Omental fat pad (tissue), 4 donors: Measurements from ENCODE around the gene VWA8. TPM values are rescaled to one million over a fixed set of nuclear protein-coding genes. Genes with fewer than 3 reads are reported as not detected.

ENCODE experiments used
- ATAC-seq: fragments of 150-250 bp; one replicate; pipeline ENCODE4 v1.9.1; 2016; ENCODE audit warnings: mild to moderate bottlenecking, moderate library complexity; ENCODE audit not compliant: low FRiP score
- DNase-seq: peaks from one replicate; pipeline ENCODE4 v3.0.0-alpha.2; 2019; ENCODE audit warnings: low spot score
- total RNA-seq, 4 donors: library from RNA; depleted of rRNA; stranded (reverse); fragments of >200 nt; gene quantifications; one replicate each; pipeline ENCODE4 v1.1.0, GENCODE V29; 2016
- TF ChIP-seq, protein P1 (sequence below), 3 donors: fragments of 450-650 bp; IDR thresholded peaks; one replicate each; pipeline ENCODE4 v1.5.1; 2016 to 2017; ENCODE audit warnings: antibody characterized with exemption in 3 of 3, mild to moderate bottlenecking in 3 of 3, moderate library complexity in 2 of 3

The VWA8 gene
- total RNA-seq, 4 donors from 2014 or later = 12.4 to 24.7 (median 18.3) TPM

- DNase-seq (no peak), ATAC-seq (no peak)
- TF ChIP-seq, protein P1, sequence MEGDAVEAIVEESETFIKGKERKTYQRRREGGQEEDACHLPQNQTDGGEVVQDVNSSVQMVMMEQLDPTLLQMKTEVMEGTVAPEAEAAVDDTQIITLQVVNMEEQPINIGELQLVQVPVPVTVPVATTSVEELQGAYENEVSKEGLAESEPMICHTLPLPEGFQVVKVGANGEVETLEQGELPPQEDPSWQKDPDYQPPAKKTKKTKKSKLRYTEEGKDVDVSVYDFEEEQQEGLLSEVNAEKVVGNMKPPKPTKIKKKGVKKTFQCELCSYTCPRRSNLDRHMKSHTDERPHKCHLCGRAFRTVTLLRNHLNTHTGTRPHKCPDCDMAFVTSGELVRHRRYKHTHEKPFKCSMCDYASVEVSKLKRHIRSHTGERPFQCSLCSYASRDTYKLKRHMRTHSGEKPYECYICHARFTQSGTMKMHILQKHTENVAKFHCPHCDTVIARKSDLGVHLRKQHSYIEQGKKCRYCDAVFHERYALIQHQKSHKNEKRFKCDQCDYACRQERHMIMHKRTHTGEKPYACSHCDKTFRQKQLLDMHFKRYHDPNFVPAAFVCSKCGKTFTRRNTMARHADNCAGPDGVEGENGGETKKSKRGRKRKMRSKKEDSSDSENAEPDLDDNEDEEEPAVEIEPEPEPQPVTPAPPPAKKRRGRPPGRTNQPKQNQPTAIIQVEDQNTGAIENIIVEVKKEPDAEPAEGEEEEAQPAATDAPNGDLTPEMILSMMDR (IDR thresholded peaks at IDR 0.05) = no peak
These were observed 395.1 kb downstream of the VWA8 start for GRCh38 chr13:41565846-41566245.

DNA sequence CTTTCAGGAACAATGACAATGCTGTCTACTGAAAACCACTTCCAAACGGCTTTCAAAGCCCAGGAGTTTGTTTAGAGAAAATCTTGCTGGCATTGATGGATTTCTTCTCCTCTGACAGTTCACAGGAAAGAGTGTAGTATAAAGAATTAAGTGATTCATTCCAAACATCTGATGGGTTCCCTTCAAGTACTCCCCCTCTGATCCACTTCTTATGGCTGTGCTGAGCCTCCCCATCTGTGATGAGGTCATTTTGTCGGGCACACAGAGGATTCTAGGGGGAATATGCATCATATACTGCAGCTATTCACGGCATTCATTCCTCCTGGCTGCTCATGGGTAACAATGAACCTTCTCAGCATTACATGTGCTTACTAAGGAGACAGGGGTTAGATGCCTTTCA lies 395.7 kb downstream of the VWA8 start:
- TF ChIP-seq, protein P1 (IDR thresholded peaks at IDR 0.05) = no peak
- DNase-seq (no peak), ATAC-seq (no peak)

GRCh38 chr13:41563984-41564365 lies 396.9 kb downstream of the VWA8 start:
- no peak for DNase-seq
- no peak for ATAC-seq
- TF ChIP-seq, protein P1 (IDR thresholded peaks at IDR 0.05) = no peak

DNA sequence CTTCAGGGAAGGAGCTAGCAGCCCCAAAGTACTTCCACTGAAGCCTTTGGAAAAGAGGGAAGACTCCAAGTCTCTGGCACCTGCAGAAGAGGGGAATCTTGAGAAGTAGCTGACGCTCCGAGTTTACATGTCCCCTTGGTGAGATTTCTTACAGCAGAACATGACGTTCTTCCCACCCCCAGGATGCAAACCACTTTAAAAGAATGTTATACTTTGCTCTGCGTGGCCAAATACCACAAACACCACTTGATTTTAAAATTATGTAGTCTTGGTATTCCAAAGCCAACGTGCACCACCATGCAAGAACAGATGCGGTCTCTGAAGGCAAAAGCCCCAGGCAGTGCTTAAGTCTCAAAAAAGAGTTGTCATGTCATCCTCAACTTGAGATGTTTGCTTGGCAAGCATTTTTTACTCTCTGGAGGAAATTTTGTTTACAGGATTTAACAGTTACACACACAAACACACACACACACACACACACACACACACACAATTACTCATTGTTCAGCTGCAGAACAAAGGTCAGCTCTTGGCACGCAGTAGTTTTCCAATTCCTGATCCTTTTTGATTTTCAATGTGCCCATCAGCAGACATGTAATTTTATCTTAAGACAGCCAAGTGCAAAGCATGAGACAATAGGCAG lies 397.4 kb downstream of the VWA8 start:
- no peak for DNase-seq
- TF ChIP-seq, protein P1 (IDR thresholded peaks at IDR 0.05) = no peak
- no peak for ATAC-seq

- TF ChIP-seq, protein P1 (IDR thresholded peaks at IDR 0.05) = no peak
- no peak for DNase-seq
- ATAC-seq = no peak
These were observed 398.2 kb downstream of the VWA8 start for GRCh38 chr13:41562541-41563178.

GRCh38 chr13:41562083-41562482 lies 398.8 kb downstream of the VWA8 start:
- TF ChIP-seq, protein P1 (IDR thresholded peaks at IDR 0.05) = no peak
- DNase-seq = peak; percentile 34
- no peak for ATAC-seq

GRCh38 chr13:41561170-41561569 lies 399.7 kb downstream of the VWA8 start:
- DNase-seq (no peak), ATAC-seq (no peak)
- TF ChIP-seq, protein P1 (IDR thresholded peaks at IDR 0.05) = no peak
